Transverse colon (tissue), 4 donors: ENCODE data around the gene TMBIM4. TPM values are rescaled to one million over a fixed set of nuclear protein-coding genes. Genes with fewer than 3 reads are reported as not detected.
A peak's percentile ranks its signal among the peaks of the same experiment; 100 is the strongest.

Source experiments
- DNase-seq: peaks from one replicate; pipeline ENCODE4 v3.0.0-alpha.2; 2019
- H3K27ac ChIP-seq, 4 donors: fragments of 200-600 bp; sonication (generic); 2 replicates each; pipeline ENCODE4 v1.5.1; 2016 to 2018; ENCODE audit warnings: inconsistent platforms in 4 of 4
- H3K27me3 ChIP-seq: fragments of 200-600 bp; sonication (generic); 2 replicates; pipeline ENCODE4 v1.5.1; 2017; ENCODE audit warnings: inconsistent platforms
- H3K36me3 ChIP-seq, 4 donors: fragments of 200-600 bp; sonication (generic); 2 replicates each; pipeline ENCODE4 v1.5.1; 2017 to 2019; ENCODE audit warnings: inconsistent platforms in 4 of 4
- H3K4me1 ChIP-seq, 4 donors: fragments of 200-600 bp; sonication (generic); 2 replicates each; pipeline ENCODE4 v1.5.1; 2017 to 2020; ENCODE audit warnings: inconsistent platforms in 4 of 4
- H3K4me3 ChIP-seq, 4 donors: fragments of 200-600 bp; sonication (generic); 1 replicate in 1 of 4; 2 replicates in 3 of 4; pipeline versions ENCODE4 v1.5.1 to v1.6.1; 2017 to 2019; ENCODE audit warnings: inconsistent platforms in 4 of 4
- H3K9me3 ChIP-seq, 2 donors: fragments of 200-600 bp; sonication (generic); 2 replicates each; pipeline ENCODE4 v1.5.1; 2017 to 2019; ENCODE audit warnings: inconsistent platforms in 2 of 2
- EP300 ChIP-seq: sonication (generic); formaldehyde crosslinking; IDR thresholded peaks from one replicate; pipeline ENCODE4 v1.6.1; 2017; ENCODE audit warnings: antibody characterized with exemption, low read depth
- POLR2A ChIP-seq: fragments of 450-650 bp; IDR thresholded peaks from one replicate; pipeline ENCODE4 v1.6.1; 2016; ENCODE audit warnings: antibody characterized with exemption, mild to moderate bottlenecking, moderate library complexity
- POLR2AphosphoS5 ChIP-seq, 3 donors: sonication (generic); formaldehyde crosslinking; IDR thresholded peaks; one replicate each; pipeline ENCODE4 v1.6.1; 2016; ENCODE audit warnings: antibody characterized with exemption in 3 of 3
- WGBS, 2 donors: methylation state at CpG; one replicate each; pipeline ENCODE4 v1.1.5; 2018; ENCODE audit warnings: low coverage in 1 of 2; 5-methylcytosine and 5-hydroxymethylcytosine counted together
- in situ Hi-C, 4 donors: fragments of 200-750 bp; cut with MboI; loops; one replicate each; pipeline versions ENCODE4 v1.15.0 to v1.15.1; 2017; ENCODE audit warnings: low sequenced_read_pairs in 3 of 4, low pct_ligation_motif_present in 1 of 4, low pct_unique_long_range_greater_than_20kb in 1 of 4
- intact Hi-C: fragments of 100-400 bp; cut with DNase I; formaldehyde crosslinking; loops from one replicate; pipeline ENCODE4 v1.15.1; 2023; ENCODE audit warnings: low total_unique reads
- total RNA-seq, 4 donors: library from RNA; depleted of rRNA; stranded (reverse); fragments of >200 nt; gene quantifications; one replicate each; pipeline ENCODE4 v1.1.0, GENCODE V29; 2016
- TF ChIP-seq, protein P1 (sequence below), 5 experiments: fragments of 200-600 bp in 3 of 5; fragments of 450-650 bp in 2 of 5; sonication (generic) in 3 of 5; IDR thresholded peaks; 1 replicate in 2 of 5; 2 replicates in 3 of 5; pipeline ENCODE4 v1.5.1; 2016 to 2017; ENCODE audit warnings: antibody characterized with exemption in 5 of 5, inconsistent platforms in 3 of 5, mild to moderate bottlenecking in 2 of 5, moderate library complexity in 1 of 5

The TMBIM4 gene
- total RNA-seq, 4 donors from 2014 or later = 15.5 to 217 (median 98.8) TPM

GRCh38 chr12:66109056-66109455, 60.7 kb downstream of the TMBIM4 start:
- in situ Hi-C loops (loop anchor here in 1 of 4 donors (10.0 to 25.0 kb wide), 2 partner anchors 303 to 804 kb away; no protein-coding TSS in a partner anchor), intact Hi-C loops (no loop called here)

DNA sequence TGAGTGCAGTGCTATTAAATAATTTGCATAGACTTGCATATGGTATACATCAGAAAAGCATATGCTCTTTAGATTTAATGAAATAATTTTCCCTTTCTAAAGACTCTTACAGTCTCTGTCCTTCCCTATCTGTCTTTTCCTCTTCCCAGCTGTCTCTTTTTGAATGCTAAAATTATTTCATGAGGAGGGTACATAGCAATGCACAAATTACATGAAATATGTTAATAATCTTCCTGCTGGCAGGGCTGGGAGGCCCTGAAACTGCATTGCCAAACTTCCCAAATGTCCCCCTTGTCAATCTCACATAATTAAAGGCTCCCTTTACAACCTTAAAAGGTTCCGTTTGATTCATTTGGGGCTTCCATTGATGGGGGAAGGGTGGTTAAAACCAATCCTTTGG, 61.4 kb downstream of the TMBIM4 start:
- Histone ChIP-seq H3K27me3 (no peaks in the 10 kb centered on the region), H3K27ac (no peak overlapping the region), H3K36me3 (no peaks in the 10 kb centered on the region), H3K4me3 (no peak overlapping the region), H3K9me3 (no peaks in the 10 kb centered on the region), H3K4me1 (no peaks in the 10 kb centered on the region)
- no peak for DNase-seq
- 73 to 100% methylated on average over 1 of the region's 1 CpG for WGBS, 2 donors
- intact Hi-C loops (no loop called here), in situ Hi-C loops (loop anchor here in 1 of 4 donors (10.0 to 25.0 kb wide), 2 partner anchors 304 to 804 kb away; no protein-coding TSS in a partner anchor)
- TF ChIP-seq, protein P1, sequence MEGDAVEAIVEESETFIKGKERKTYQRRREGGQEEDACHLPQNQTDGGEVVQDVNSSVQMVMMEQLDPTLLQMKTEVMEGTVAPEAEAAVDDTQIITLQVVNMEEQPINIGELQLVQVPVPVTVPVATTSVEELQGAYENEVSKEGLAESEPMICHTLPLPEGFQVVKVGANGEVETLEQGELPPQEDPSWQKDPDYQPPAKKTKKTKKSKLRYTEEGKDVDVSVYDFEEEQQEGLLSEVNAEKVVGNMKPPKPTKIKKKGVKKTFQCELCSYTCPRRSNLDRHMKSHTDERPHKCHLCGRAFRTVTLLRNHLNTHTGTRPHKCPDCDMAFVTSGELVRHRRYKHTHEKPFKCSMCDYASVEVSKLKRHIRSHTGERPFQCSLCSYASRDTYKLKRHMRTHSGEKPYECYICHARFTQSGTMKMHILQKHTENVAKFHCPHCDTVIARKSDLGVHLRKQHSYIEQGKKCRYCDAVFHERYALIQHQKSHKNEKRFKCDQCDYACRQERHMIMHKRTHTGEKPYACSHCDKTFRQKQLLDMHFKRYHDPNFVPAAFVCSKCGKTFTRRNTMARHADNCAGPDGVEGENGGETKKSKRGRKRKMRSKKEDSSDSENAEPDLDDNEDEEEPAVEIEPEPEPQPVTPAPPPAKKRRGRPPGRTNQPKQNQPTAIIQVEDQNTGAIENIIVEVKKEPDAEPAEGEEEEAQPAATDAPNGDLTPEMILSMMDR (IDR thresholded peaks at IDR 0.05) = no peak
- TF ChIP-seq EP300 = no peak
- TF ChIP-seq POLR2AphosphoS5 (IDR thresholded peaks at IDR 0.05) = no peak
- TF ChIP-seq POLR2A = no peak

More at GRCh38 chr12:66109056-66109455, 60.7 kb downstream of the TMBIM4 start:
- TF ChIP-seq EP300 = no peak
- TF ChIP-seq POLR2AphosphoS5 (IDR thresholded peaks at IDR 0.05) = no peak
- TF ChIP-seq POLR2A = no peak
- TF ChIP-seq, protein P1 (IDR thresholded peaks at IDR 0.05) = no peak
- DNase-seq = no peak
- Histone ChIP-seq H3K9me3 (no peaks in the 10 kb centered on the region), H3K27me3 (no peaks in the 10 kb centered on the region), H3K4me3 (no peak overlapping the region), H3K36me3 (no peaks in the 10 kb centered on the region), H3K27ac (no peak overlapping the region), H3K4me1 (no peaks in the 10 kb centered on the region)
- 63 to 72% methylated on average over 4 of the region's 4 CpGs for WGBS, 2 donors

DNA sequence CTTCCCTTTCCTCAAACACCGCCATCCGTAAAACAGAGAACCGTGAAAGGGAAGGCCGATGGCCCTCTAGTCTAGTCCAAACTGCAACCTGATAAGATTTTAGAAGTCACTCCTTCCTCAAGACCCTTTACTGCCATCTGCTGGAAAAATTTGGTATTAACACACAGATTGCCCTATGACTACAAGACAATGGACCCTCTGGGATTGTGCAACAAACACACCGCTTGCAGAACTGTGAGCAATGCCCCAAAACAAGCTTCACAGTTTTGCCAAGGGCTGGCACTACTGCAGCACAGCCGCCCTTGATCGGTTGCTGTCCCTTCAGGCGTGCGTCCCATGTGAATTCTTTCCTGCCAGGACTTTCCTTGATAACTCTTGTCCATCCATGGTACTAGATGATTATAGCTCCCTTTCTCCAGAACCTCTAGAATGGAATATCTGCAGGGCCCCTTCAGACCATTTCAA, 62.3 kb downstream of the TMBIM4 start:
- TF ChIP-seq, protein P1 (IDR thresholded peaks at IDR 0.05) = peak; percentile 70 to 83 (median 77)
- TF ChIP-seq POLR2AphosphoS5 (IDR thresholded peaks at IDR 0.05) = no peak
- Histone ChIP-seq H3K36me3 (no peaks in the 10 kb centered on the region), H3K27me3 (no peaks in the 10 kb centered on the region), H3K27ac (no peak overlapping the region), H3K4me3 (no peak overlapping the region), H3K4me1 (no peaks in the 10 kb centered on the region), H3K9me3 (no peaks in the 10 kb centered on the region)
- WGBS, 2 donors = 15 to 36% methylated on average over 4 to 9 of the region's 9 CpGs
- peak; percentile 35 for DNase-seq
- intact Hi-C loops (no loop called here), in situ Hi-C loops (loop anchor here in 1 of 4 donors (10.0 to 25.0 kb wide), 2 partner anchors 305 to 803 kb away; no protein-coding TSS in a partner anchor)

DNA sequence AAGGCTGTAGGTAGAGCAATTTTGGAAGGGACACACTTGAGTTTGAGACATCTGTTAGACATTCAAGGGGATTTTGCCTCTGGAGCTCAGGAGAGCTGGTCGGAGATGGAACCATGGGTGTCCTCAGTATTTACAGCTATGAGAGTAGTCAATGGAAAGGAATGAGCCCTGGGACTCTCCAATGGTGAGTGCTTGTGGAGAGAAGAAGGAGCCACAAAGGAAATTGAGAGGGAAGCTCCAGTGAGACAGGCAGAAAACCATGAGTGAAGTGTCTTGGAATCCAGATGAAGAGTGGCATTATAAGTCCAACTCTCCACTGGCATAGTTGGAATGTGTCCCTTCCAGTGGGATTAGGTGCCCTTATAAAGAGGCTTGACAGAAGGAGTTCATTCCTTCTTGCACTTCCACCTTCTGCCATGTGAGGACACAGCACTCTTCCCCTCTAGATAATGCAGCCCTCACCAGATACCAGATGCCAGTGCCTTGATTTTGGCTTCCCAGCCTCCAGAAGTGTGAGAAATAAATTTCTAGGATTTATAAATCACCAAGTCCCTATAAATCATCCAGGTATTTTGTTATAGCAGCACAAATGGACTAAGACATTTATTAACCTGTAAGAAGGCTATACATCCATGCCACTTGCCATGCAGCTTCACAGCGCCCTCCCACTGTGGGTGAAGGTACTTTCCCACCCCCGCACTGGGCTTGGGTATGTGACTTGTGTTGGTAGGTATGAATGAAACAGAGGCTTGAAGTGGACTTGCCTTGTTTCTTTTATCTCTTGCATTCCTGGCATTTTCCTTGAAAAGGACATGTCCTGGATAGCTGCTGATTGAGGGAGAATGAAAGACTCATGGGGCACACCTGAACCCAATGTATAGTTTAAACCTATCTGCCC, 66.5 kb downstream of the TMBIM4 start:
- TF ChIP-seq POLR2AphosphoS5 (IDR thresholded peaks at IDR 0.05) = no peak
- TF ChIP-seq, protein P1 (IDR thresholded peaks at IDR 0.05) = no peak
- TF ChIP-seq POLR2A = no peak
- Histone ChIP-seq H3K27me3 (no peaks in the 10 kb centered on the region), H3K36me3 (no peaks in the 10 kb centered on the region), H3K4me1 (no peaks in the 10 kb centered on the region), H3K4me3 (no peak overlapping the region), H3K27ac (no peak overlapping the region), H3K9me3 (no peaks in the 10 kb centered on the region)
- intact Hi-C loops (no loop called here), in situ Hi-C loops (loop anchor here in 1 of 4 donors (10.0 to 25.0 kb wide), 2 partner anchors 309 to 798 kb away; no protein-coding TSS in a partner anchor)
- no peak for DNase-seq
- 85 to 93% methylated on average over 1 to 3 of the region's 3 CpGs for WGBS, 2 donors
